ENCODE measurements around the gene CPD.

GRCh38 chr17:30345089-30345433 lies 33.7 kb upstream of the CPD start:
- no peak for TF ChIP-seq POLR2A (IDR thresholded peaks at IDR 0.05; ENCODE audit: low read depth, low read length)
- no peak for TF ChIP-seq TAF1 (IDR thresholded peaks at IDR 0.05; ENCODE audit: borderline replicate concordance, low read depth, low read length)
- TF ChIP-seq POLR2AphosphoS5 (IDR thresholded peaks at IDR 0.05; ENCODE audit: low read depth, low read length), result no peak
